DOHH2 (cell line): ENCODE results near the gene CRYBA1.

Source experiments
- H3F3A ChIP-seq: fragments of 200-600 bp; sonication (generic), shearing (Covaris generic); 2 replicates; pipeline ENCODE4 v1.6.0; 2016; ENCODE audit warnings: antibody characterized with exemption, mild to moderate bottlenecking; ENCODE audit not compliant: control insufficient read depth, insufficient read depth
- H3K27ac ChIP-seq: fragments of 200-600 bp; sonication (generic); 2 replicates; pipeline ENCODE4 v1.5.1; 2014; ENCODE audit warnings: low read depth, mild to moderate bottlenecking, low read length, moderate library complexity
- H3K27me3 ChIP-seq: fragments of 200-600 bp; sonication (generic); 2 replicates; pipeline ENCODE4 v1.6.1; 2014; ENCODE audit warnings: mild to moderate bottlenecking, low read length, mixed read lengths; ENCODE audit not compliant: control insufficient read depth
- H3K36me3 ChIP-seq: fragments of 200-600 bp; sonication (generic); 2 replicates; pipeline ENCODE4 v1.6.1; 2014; ENCODE audit warnings: mild to moderate bottlenecking, low read length, moderate library complexity, mixed read lengths; ENCODE audit not compliant: control insufficient read depth
- H3K4me1 ChIP-seq: fragments of 200-600 bp; sonication (generic); 2 replicates; pipeline ENCODE4 v1.6.1; 2014; ENCODE audit warnings: mild to moderate bottlenecking, low read length, mixed read lengths; ENCODE audit not compliant: control insufficient read depth
- H3K4me2 ChIP-seq: fragments of 200-600 bp; sonication (generic); 2 replicates; pipeline ENCODE4 v1.6.0; 2014; ENCODE audit warnings: mild to moderate bottlenecking, low read length, moderate library complexity
- H3K4me3 ChIP-seq: fragments of 200-600 bp; sonication (generic); 2 replicates; pipeline ENCODE4 v1.5.1; 2014; ENCODE audit warnings: mild to moderate bottlenecking, low read length, mixed read lengths
- H3K79me2 ChIP-seq: fragments of 200-600 bp; sonication (generic); 2 replicates; pipeline ENCODE4 v1.6.1; 2014; ENCODE audit warnings: mild to moderate bottlenecking, low read length, mixed read lengths; ENCODE audit not compliant: control insufficient read depth
- H3K9me2 ChIP-seq: fragments of 200-600 bp; sonication (generic); replicated peaks from 2 replicates; pipeline ENCODE4 v1.6.1; 2014; ENCODE audit warnings: mild to moderate bottlenecking, low read length, mixed read lengths; ENCODE audit not compliant: control insufficient read depth
- H3K9me3 ChIP-seq: fragments of 200-600 bp; sonication (generic); 2 replicates; pipeline ENCODE4 v1.6.1; 2014; ENCODE audit warnings: antibody characterized with exemption, low read length, mixed read lengths; ENCODE audit not compliant: control insufficient read depth, insufficient read depth
- H4K20me1 ChIP-seq: fragments of 200-600 bp; sonication (generic); 2 replicates; pipeline ENCODE4 v1.6.0; 2014; ENCODE audit warnings: low read depth, mild to moderate bottlenecking, antibody characterized with exemption, low read length, moderate library complexity; ENCODE audit not compliant: control insufficient read depth, insufficient read depth
- CTCF ChIP-seq: fragments of 200-600 bp; sonication (generic); IDR thresholded peaks from one replicate; pipeline ENCODE4 v1.5.1; 2014; ENCODE audit warnings: antibody characterized with exemption, mild to moderate bottlenecking, low read depth, low read length; ENCODE audit not compliant: poor library complexity, severe bottlenecking
- EZH2phosphoT487 ChIP-seq: fragments of 200-600 bp; sonication (generic); IDR thresholded peaks from 2 replicates; pipeline ENCODE4 v1.6.1; 2017; ENCODE audit warnings: borderline replicate concordance, mild to moderate bottlenecking, antibody characterized with exemption, low read length, moderate library complexity, mixed read lengths

Gene CRYBA1

GRCh38 chr17:29215717-29216116 is 30.9 kb upstream of the CRYBA1 start:
- Histone ChIP-seq H3K4me3 (no peak overlapping the region), H3F3A (no peaks in the 10 kb centered on the region), H3K9me2 (no peaks in the 10 kb centered on the region), H3K36me3 (no peaks in the 10 kb centered on the region), H3K4me2 (no peak overlapping the region), H3K27ac (no peak overlapping the region), H3K9me3 (no peaks in the 10 kb centered on the region), H3K79me2 (no peaks in the 10 kb centered on the region), H3K27me3 (no peaks in the 10 kb centered on the region; the same call in none of the 2 replicates), H4K20me1 (no peaks in the 10 kb centered on the region), H3K4me1 (peaks cover 15% of the 10 kb centered on the region)
- TF ChIP-seq CTCF (no peak), EZH2phosphoT487 (no peak)

GRCh38 chr17:29216181-29216580 is 30.5 kb upstream of the CRYBA1 start:
- Histone ChIP-seq H3F3A (no peaks in the 10 kb centered on the region), H3K9me3 (no peaks in the 10 kb centered on the region), H3K4me1 (peaks cover 15% of the 10 kb centered on the region), H3K4me3 (no peak overlapping the region), H3K27me3 (no peaks in the 10 kb centered on the region; the same call in none of the 2 replicates), H4K20me1 (no peaks in the 10 kb centered on the region), H3K36me3 (no peaks in the 10 kb centered on the region), H3K4me2 (no peak overlapping the region), H3K27ac (no peak overlapping the region), H3K9me2 (no peaks in the 10 kb centered on the region), H3K79me2 (no peaks in the 10 kb centered on the region)
- TF ChIP-seq EZH2phosphoT487 (no peak), CTCF (no peak)

GRCh38 chr17:29216856-29217255 is 29.8 kb upstream of the CRYBA1 start:
- Histone ChIP-seq H3K4me1 (peaks cover 15% of the 10 kb centered on the region), H3K27ac (no peak overlapping the region)
- TF ChIP-seq CTCF (no peak), EZH2phosphoT487 (no peak)

More at GRCh38 chr17:29216856-29217255, 29.8 kb upstream of the CRYBA1 start:
- Histone ChIP-seq H3K27me3 (no peaks in the 10 kb centered on the region; the same call in none of the 2 replicates), H3K9me2 (no peaks in the 10 kb centered on the region), H3F3A (no peaks in the 10 kb centered on the region), H3K4me3 (no peak overlapping the region), H3K79me2 (no peaks in the 10 kb centered on the region), H3K9me3 (no peaks in the 10 kb centered on the region), H3K4me2 (no peak overlapping the region), H3K36me3 (no peaks in the 10 kb centered on the region), H4K20me1 (no peaks in the 10 kb centered on the region)
